ENCODE measurements around the gene NANOS2. TPM values are rescaled to one million over a fixed set of nuclear protein-coding genes. Genes with fewer than 3 reads are reported as not detected.

Gene NANOS2
- total RNA-seq, 1 donor from 2014 or later: not detected

- H3K27ac Mint-ChIP-seq (ENCODE audit: unreplicated experiment): no peak overlapping the region
- TF ChIP-seq, protein P1, sequence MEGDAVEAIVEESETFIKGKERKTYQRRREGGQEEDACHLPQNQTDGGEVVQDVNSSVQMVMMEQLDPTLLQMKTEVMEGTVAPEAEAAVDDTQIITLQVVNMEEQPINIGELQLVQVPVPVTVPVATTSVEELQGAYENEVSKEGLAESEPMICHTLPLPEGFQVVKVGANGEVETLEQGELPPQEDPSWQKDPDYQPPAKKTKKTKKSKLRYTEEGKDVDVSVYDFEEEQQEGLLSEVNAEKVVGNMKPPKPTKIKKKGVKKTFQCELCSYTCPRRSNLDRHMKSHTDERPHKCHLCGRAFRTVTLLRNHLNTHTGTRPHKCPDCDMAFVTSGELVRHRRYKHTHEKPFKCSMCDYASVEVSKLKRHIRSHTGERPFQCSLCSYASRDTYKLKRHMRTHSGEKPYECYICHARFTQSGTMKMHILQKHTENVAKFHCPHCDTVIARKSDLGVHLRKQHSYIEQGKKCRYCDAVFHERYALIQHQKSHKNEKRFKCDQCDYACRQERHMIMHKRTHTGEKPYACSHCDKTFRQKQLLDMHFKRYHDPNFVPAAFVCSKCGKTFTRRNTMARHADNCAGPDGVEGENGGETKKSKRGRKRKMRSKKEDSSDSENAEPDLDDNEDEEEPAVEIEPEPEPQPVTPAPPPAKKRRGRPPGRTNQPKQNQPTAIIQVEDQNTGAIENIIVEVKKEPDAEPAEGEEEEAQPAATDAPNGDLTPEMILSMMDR (IDR thresholded peaks at IDR 0.05): no peak
- peaks cover 53% of the 10 kb centered on the region for H3K27me3 Mint-ChIP-seq (ENCODE audit: low read depth)
- H3K4me1 Mint-ChIP-seq (ENCODE audit: low read depth): no peaks in the 10 kb centered on the region
- no peaks in the 10 kb centered on the region for H3K9me3 Mint-ChIP-seq (ENCODE audit: low read depth)
- H3K36me3 Mint-ChIP-seq (ENCODE audit: low read depth): peaks cover 2% of the 10 kb centered on the region
- DNase-seq (ENCODE audit: low spot score): peak; percentile 20
- no peak overlapping the region for H3K4me3 Mint-ChIP-seq (ENCODE audit: unreplicated experiment)
Observed at GRCh38 chr19:45938733-45939319, 24.2 kb upstream of the NANOS2 start.

GRCh38 chr19:45935267-45935666, 20.7 kb upstream of the NANOS2 start:
- H3K36me3 Mint-ChIP-seq (ENCODE audit: low read depth): peaks cover 2% of the 10 kb centered on the region
- no peak overlapping the region for H3K4me3 Mint-ChIP-seq (ENCODE audit: unreplicated experiment)
- H3K27ac Mint-ChIP-seq (ENCODE audit: unreplicated experiment): no peak overlapping the region
- TF ChIP-seq, protein P1 (IDR thresholded peaks at IDR 0.05): no peak
- peaks cover 60% of the 10 kb centered on the region for H3K27me3 Mint-ChIP-seq (ENCODE audit: low read depth)
- DNase-seq (ENCODE audit: low spot score): no peak
- no peaks in the 10 kb centered on the region for H3K9me3 Mint-ChIP-seq (ENCODE audit: low read depth)
- no peaks in the 10 kb centered on the region for H3K4me1 Mint-ChIP-seq (ENCODE audit: low read depth)

DNA sequence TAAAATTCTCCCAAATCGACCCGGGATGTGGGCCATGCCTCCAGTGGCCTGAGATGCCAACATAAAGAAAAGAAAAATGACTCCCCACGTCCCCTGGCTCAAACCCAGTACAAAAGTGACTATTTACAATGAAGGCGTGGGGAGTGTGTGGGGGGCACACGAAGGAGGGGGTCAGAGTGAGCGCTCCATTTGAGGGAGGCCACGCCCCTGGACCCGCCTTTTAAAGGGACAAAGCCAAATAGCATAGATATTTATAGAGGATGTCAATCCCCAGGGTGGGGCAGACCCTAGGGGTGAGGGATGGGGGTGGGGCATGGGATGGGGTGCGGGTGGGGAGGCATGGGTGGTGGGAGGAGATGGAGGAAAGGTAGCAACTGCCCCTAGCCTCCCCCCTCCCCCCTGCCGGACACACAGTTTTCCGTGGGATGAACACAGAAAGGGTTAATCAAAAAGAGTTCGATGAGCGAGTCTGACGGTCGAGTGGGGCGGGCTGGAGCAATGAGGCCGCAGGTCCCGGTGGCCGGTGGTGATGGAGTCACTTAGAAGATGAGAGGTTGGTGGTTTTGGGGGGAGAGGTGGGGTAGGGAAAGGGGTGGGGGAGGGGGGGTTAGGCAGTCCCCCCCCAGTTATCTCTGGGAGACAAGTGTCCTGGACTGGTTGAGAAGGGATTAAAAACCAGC, 20.1 kb upstream of the NANOS2 start:
- no peaks in the 10 kb centered on the region for H3K4me1 Mint-ChIP-seq (ENCODE audit: low read depth)
- TF ChIP-seq, protein P1 (IDR thresholded peaks at IDR 0.05): no peak
- DNase-seq (ENCODE audit: low spot score): no peak
- peaks cover 2% of the 10 kb centered on the region for H3K36me3 Mint-ChIP-seq (ENCODE audit: low read depth)
- no peak overlapping the region for H3K27ac Mint-ChIP-seq (ENCODE audit: unreplicated experiment)
- no peaks in the 10 kb centered on the region for H3K9me3 Mint-ChIP-seq (ENCODE audit: low read depth)
- peaks cover 66% of the 10 kb centered on the region for H3K27me3 Mint-ChIP-seq (ENCODE audit: low read depth)
- no peak overlapping the region for H3K4me3 Mint-ChIP-seq (ENCODE audit: unreplicated experiment)

GRCh38 chr19:45933759-45934158, 19.2 kb upstream of the NANOS2 start:
- no peaks in the 10 kb centered on the region for H3K9me3 Mint-ChIP-seq (ENCODE audit: low read depth)
- H3K27me3 Mint-ChIP-seq (ENCODE audit: low read depth): peaks cover 67% of the 10 kb centered on the region
- no peak overlapping the region for H3K4me3 Mint-ChIP-seq (ENCODE audit: unreplicated experiment)
- H3K4me1 Mint-ChIP-seq (ENCODE audit: low read depth): no peaks in the 10 kb centered on the region
- H3K27ac Mint-ChIP-seq (ENCODE audit: unreplicated experiment): no peak overlapping the region
- DNase-seq (ENCODE audit: low spot score): no peak
- TF ChIP-seq, protein P1 (IDR thresholded peaks at IDR 0.05): no peak
- peaks cover 2% of the 10 kb centered on the region for H3K36me3 Mint-ChIP-seq (ENCODE audit: low read depth)

DNA sequence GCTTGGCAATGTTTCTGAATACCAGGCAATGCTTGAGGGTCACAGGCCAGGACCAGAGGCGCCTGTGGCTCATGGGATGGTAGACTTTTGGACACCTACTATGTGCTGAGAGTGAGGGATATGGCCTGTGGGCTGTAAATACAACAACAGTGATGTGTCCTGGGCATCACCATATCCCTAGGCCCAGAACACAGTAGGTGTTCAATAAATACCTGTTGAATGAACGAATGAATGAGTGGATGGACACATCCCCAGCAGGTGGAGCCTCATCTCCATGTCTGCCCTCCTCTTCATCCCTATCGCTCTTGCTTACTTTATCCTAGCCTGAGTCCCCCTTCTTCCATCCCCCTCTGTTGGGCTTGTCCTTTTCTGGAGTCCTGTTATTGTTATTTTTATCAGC, 16.5 kb upstream of the NANOS2 start:
- TF ChIP-seq, protein P1 (IDR thresholded peaks at IDR 0.05): no peak
- H3K27ac Mint-ChIP-seq (ENCODE audit: unreplicated experiment): no peak overlapping the region
- H3K4me3 Mint-ChIP-seq (ENCODE audit: unreplicated experiment): no peak overlapping the region
- H3K4me1 Mint-ChIP-seq (ENCODE audit: low read depth): peaks cover 7% of the 10 kb centered on the region
- no peaks in the 10 kb centered on the region for H3K36me3 Mint-ChIP-seq (ENCODE audit: low read depth)
- H3K9me3 Mint-ChIP-seq (ENCODE audit: low read depth): no peaks in the 10 kb centered on the region
- H3K27me3 Mint-ChIP-seq (ENCODE audit: low read depth): peaks cover 49% of the 10 kb centered on the region
- no peak for DNase-seq (ENCODE audit: low spot score)
